ENCODE data around the gene PTBP3. TPM values are rescaled to one million over a fixed set of nuclear protein-coding genes. Genes with fewer than 3 reads are reported as not detected.

PTBP3 gene
- total and polyA plus RNA-seq, 2 experiments from 2014 or later: 14.7 to 26.5 TPM

GRCh38 chr9:112311497-112311896, 21.9 kb downstream of the PTBP3 start:
- H3K79me2 ChIP-seq (ENCODE audit: insufficient read depth): peaks cover 100% of the 10 kb centered on the region
- H3K27ac ChIP-seq: no peak overlapping the region
- H3K9ac ChIP-seq: no peak overlapping the region
- 82 to 84% methylated on average over 3 of the region's 3 CpGs for WGBS, 2 experiments (ENCODE audit: low coverage in 1 of 2, low lambda C conversion rate in 2 of 2, missing lambda C conversion rate in 2 of 2)
- H3K9me2 ChIP-seq (ENCODE audit: insufficient read depth): no peaks in the 10 kb centered on the region
- no peak for TF ChIP-seq EZH2 (IDR thresholded peaks at IDR 0.05; ENCODE audit: insufficient read depth, poor library complexity, severe bottlenecking)
- TF ChIP-seq EZH2phosphoT487 (IDR thresholded peaks at IDR 0.05; ENCODE audit: insufficient read depth, low read depth): no peak
- in situ Hi-C loops (cut with MboI): no loop called here
- H4K20me1 ChIP-seq (ENCODE audit: insufficient read depth): peaks cover 41% of the 10 kb centered on the region
- no peak for DNase-seq
- no peaks in the 10 kb centered on the region for H3K4me1 ChIP-seq (ENCODE audit: insufficient read depth)
- H3K36me3 ChIP-seq (ENCODE audit: low read depth): no peaks in the 10 kb centered on the region
- H3F3A ChIP-seq (ENCODE audit: insufficient read depth): no peaks in the 10 kb centered on the region
- H3K4me2 ChIP-seq (ENCODE audit: unreplicated experiment): no peak overlapping the region
- H3K4me3 ChIP-seq: no peak overlapping the region
- no peaks in the 10 kb centered on the region for H3K27me3 ChIP-seq (replicated peaks; ENCODE audit: insufficient read depth)
- H3K9me3 ChIP-seq (ENCODE audit: low read depth): no peaks in the 10 kb centered on the region
- H2AFZ ChIP-seq: no peak overlapping the region

GRCh38 chr9:112310826-112311225, 22.6 kb downstream of the PTBP3 start:
- H3K36me3 ChIP-seq (ENCODE audit: low read depth): no peaks in the 10 kb centered on the region
- H3K9me2 ChIP-seq (ENCODE audit: insufficient read depth): no peaks in the 10 kb centered on the region
- 95 to 99% methylated on average over 4 of the region's 4 CpGs for WGBS, 2 experiments (ENCODE audit: low coverage in 1 of 2, low lambda C conversion rate in 2 of 2, missing lambda C conversion rate in 2 of 2)
- DNase-seq: no peak
- no peaks in the 10 kb centered on the region for H3K9me3 ChIP-seq (ENCODE audit: low read depth)
- H3K4me3 ChIP-seq: no peak overlapping the region
- H3K27me3 ChIP-seq (replicated peaks; ENCODE audit: insufficient read depth): no peaks in the 10 kb centered on the region
- no peak overlapping the region for H2AFZ ChIP-seq
- H3K4me2 ChIP-seq (ENCODE audit: unreplicated experiment): no peak overlapping the region
- TF ChIP-seq EZH2 (IDR thresholded peaks at IDR 0.05; ENCODE audit: insufficient read depth, poor library complexity, severe bottlenecking) (no peak), EZH2phosphoT487 (IDR thresholded peaks at IDR 0.05; ENCODE audit: insufficient read depth, low read depth) (no peak)
- no peaks in the 10 kb centered on the region for H3F3A ChIP-seq (ENCODE audit: insufficient read depth)
- H3K4me1 ChIP-seq (ENCODE audit: insufficient read depth): no peaks in the 10 kb centered on the region
- in situ Hi-C loops (cut with MboI): no loop called here
- H3K79me2 ChIP-seq (ENCODE audit: insufficient read depth): peaks cover 100% of the 10 kb centered on the region
- peaks cover 37% of the 10 kb centered on the region for H4K20me1 ChIP-seq (ENCODE audit: insufficient read depth)
- H3K9ac ChIP-seq: no peak overlapping the region
- no peak overlapping the region for H3K27ac ChIP-seq

DNA sequence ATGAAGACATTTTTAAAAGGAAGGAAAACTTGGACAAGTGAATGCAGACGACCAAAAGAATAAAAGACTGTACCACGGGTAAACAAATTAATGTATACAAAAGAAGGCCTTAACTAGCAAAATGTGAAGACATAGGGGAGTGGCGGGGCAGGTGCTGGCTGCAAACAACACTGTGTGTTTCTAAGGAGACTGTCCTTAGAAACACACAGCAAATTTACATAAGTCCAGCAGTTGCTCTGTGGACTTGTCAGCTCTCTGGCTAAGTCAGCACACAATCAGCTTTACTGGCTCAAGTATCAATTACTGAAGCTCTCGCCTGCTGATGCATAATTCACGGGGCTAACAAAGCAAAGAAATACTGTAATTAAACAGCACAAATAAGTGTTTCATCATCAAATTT, 24.8 kb downstream of the PTBP3 start:
- no peak for TF ChIP-seq EZH2 (IDR thresholded peaks at IDR 0.05; ENCODE audit: insufficient read depth, poor library complexity, severe bottlenecking)
- no peak for TF ChIP-seq EZH2phosphoT487 (IDR thresholded peaks at IDR 0.05; ENCODE audit: insufficient read depth, low read depth)
- no peaks in the 10 kb centered on the region for H3K9me3 ChIP-seq (ENCODE audit: low read depth)
- peaks cover 100% of the 10 kb centered on the region for H3K79me2 ChIP-seq (ENCODE audit: insufficient read depth)
- peaks cover 31% of the 10 kb centered on the region for H4K20me1 ChIP-seq (ENCODE audit: insufficient read depth)
- H3K4me2 ChIP-seq (ENCODE audit: unreplicated experiment): no peak overlapping the region
- H3K9ac ChIP-seq: no peak overlapping the region
- in situ Hi-C loops (cut with MboI): no loop called here
- H3K36me3 ChIP-seq (ENCODE audit: low read depth): no peaks in the 10 kb centered on the region
- H2AFZ ChIP-seq: no peak overlapping the region
- no peak overlapping the region for H3K27ac ChIP-seq
- no peaks in the 10 kb centered on the region for H3F3A ChIP-seq (ENCODE audit: insufficient read depth)
- H3K4me1 ChIP-seq (ENCODE audit: insufficient read depth): no peaks in the 10 kb centered on the region
- no peaks in the 10 kb centered on the region for H3K27me3 ChIP-seq (replicated peaks; ENCODE audit: insufficient read depth)
- H3K4me3 ChIP-seq: no peak overlapping the region
- no peak for DNase-seq
- 96 to 98% methylated on average over 5 of the region's 5 CpGs for WGBS, 2 experiments (ENCODE audit: low coverage in 1 of 2, low lambda C conversion rate in 2 of 2, missing lambda C conversion rate in 2 of 2)
- H3K9me2 ChIP-seq (ENCODE audit: insufficient read depth): no peaks in the 10 kb centered on the region

GRCh38 chr9:112301420-112301819, 32.0 kb downstream of the PTBP3 start:
- Histone ChIP-seq H3K27me3 (replicated peaks; ENCODE audit: insufficient read depth) (no peaks in the 10 kb centered on the region), H4K20me1 (ENCODE audit: insufficient read depth) (peaks cover 9% of the 10 kb centered on the region; the same call in 1 of the 2 replicates), H3K27ac (no peak overlapping the region), H3K9me3 (ENCODE audit: low read depth) (no peaks in the 10 kb centered on the region), H3K9ac (no peak overlapping the region), H3K4me3 (no peak overlapping the region), H3K79me2 (ENCODE audit: insufficient read depth) (peaks cover 100% of the 10 kb centered on the region), H3K9me2 (ENCODE audit: insufficient read depth) (no peaks in the 10 kb centered on the region), H2AFZ (no peak overlapping the region), H3K4me1 (ENCODE audit: insufficient read depth) (peaks cover 12% of the 10 kb centered on the region), H3K36me3 (ENCODE audit: low read depth) (no peaks in the 10 kb centered on the region; the same call in 1 of the 2 replicates), H3K4me2 (ENCODE audit: unreplicated experiment) (no peak overlapping the region), H3F3A (ENCODE audit: insufficient read depth) (peaks cover 7% of the 10 kb centered on the region; the same call in 1 of the 2 replicates)
- DNase-seq: no peak
- in situ Hi-C loops (cut with MboI): no loop called here
- no peak for TF ChIP-seq EZH2 (IDR thresholded peaks at IDR 0.05; ENCODE audit: insufficient read depth, poor library complexity, severe bottlenecking)
- no peak for TF ChIP-seq EZH2phosphoT487 (IDR thresholded peaks at IDR 0.05; ENCODE audit: insufficient read depth, low read depth)

DNA sequence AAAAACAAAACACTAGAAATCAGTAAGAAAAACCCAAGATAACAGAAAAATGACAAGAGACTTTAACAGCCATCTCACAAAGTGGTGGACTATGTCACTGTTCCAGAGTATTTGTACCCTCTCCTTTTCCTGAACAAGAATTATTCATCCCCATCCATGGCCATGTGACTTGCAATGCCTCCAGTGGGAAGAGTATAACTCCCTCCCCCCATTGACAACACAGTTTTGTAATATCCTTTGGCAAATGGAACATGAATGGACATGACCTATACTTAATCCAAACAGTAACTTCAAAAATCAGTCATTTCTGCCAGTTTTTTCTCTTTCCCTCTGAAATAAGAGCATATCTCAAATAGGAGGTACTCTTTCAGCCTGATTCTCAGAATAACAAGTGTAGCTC, 33.9 kb downstream of the PTBP3 start:
- peaks cover 6% of the 10 kb centered on the region; the same call in 1 of the 2 replicates for H4K20me1 ChIP-seq (ENCODE audit: insufficient read depth)
- H3K4me1 ChIP-seq (ENCODE audit: insufficient read depth): peaks cover 12% of the 10 kb centered on the region
- no peaks in the 10 kb centered on the region; the same call in 1 of the 2 replicates for H3K36me3 ChIP-seq (ENCODE audit: low read depth)
- in situ Hi-C loops (cut with MboI): no loop called here
- no peak overlapping the region for H3K4me3 ChIP-seq
- DNase-seq: peak; percentile 65
- no peaks in the 10 kb centered on the region for H3K27me3 ChIP-seq (replicated peaks; ENCODE audit: insufficient read depth)
- H3K9me3 ChIP-seq (ENCODE audit: low read depth): no peaks in the 10 kb centered on the region
- no peaks in the 10 kb centered on the region for H3K9me2 ChIP-seq (ENCODE audit: insufficient read depth)
- H2AFZ ChIP-seq: no peak overlapping the region
- TF ChIP-seq EZH2phosphoT487 (IDR thresholded peaks at IDR 0.05; ENCODE audit: insufficient read depth, low read depth): no peak
- TF ChIP-seq EZH2 (IDR thresholded peaks at IDR 0.05; ENCODE audit: insufficient read depth, poor library complexity, severe bottlenecking): no peak
- H3K27ac ChIP-seq: peak overlapping the region; percentile 45
- H3K79me2 ChIP-seq (ENCODE audit: insufficient read depth): peaks cover 100% of the 10 kb centered on the region
- peaks cover 7% of the 10 kb centered on the region; the same call in 1 of the 2 replicates for H3F3A ChIP-seq (ENCODE audit: insufficient read depth)
- peak overlapping the region; percentile 2 for H3K4me2 ChIP-seq (ENCODE audit: unreplicated experiment)
- H3K9ac ChIP-seq: no peak overlapping the region
